ENCODE data around the gene PCGF3.
"Not testable (repeated sequence)": the region's sequence is repeated elsewhere in the genome, so short reads cannot be mapped to it uniquely, and the experiment has no call there.

PCGF3 gene

DNA sequence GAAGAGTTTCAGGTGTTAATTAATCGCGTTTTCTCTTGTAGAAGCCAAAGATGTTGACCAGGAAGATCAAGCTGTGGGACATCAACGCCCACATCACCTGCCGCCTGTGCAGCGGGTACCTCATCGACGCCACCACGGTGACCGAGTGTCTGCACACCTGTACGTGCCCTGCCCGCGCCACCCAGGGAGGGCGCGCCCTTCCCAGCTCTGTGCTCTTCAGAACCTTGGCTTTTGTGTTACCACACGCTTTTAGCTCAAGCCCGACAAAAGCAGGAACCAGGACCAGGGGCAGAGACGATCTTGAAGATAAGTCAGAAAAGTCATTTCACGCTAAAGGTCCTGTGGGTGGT lies 28.0 kb downstream of the PCGF3 start:
- DNase-seq (ENCODE audit: low read depth, low spot score), result no peak
- TF ChIP-seq, protein P1, sequence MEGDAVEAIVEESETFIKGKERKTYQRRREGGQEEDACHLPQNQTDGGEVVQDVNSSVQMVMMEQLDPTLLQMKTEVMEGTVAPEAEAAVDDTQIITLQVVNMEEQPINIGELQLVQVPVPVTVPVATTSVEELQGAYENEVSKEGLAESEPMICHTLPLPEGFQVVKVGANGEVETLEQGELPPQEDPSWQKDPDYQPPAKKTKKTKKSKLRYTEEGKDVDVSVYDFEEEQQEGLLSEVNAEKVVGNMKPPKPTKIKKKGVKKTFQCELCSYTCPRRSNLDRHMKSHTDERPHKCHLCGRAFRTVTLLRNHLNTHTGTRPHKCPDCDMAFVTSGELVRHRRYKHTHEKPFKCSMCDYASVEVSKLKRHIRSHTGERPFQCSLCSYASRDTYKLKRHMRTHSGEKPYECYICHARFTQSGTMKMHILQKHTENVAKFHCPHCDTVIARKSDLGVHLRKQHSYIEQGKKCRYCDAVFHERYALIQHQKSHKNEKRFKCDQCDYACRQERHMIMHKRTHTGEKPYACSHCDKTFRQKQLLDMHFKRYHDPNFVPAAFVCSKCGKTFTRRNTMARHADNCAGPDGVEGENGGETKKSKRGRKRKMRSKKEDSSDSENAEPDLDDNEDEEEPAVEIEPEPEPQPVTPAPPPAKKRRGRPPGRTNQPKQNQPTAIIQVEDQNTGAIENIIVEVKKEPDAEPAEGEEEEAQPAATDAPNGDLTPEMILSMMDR (IDR thresholded peaks at IDR 0.05; ENCODE audit: low read depth, low read length), result no peak
- in situ Hi-C loops (cut with HindIII; ENCODE audit: low sequenced_read_pairs), result no loop called here
- no peak overlapping the region for H3K4me3 ChIP-seq (ENCODE audit: low read depth, low read length)

GRCh38 chr4:734075-734474 lies 28.4 kb downstream of the PCGF3 start:
- no peak for DNase-seq (ENCODE audit: low read depth, low spot score)
- TF ChIP-seq, protein P1 (IDR thresholded peaks at IDR 0.05; ENCODE audit: low read depth, low read length), result no peak
- H3K4me3 ChIP-seq (ENCODE audit: low read depth, low read length), result no peak overlapping the region
- in situ Hi-C loops (cut with HindIII; ENCODE audit: low sequenced_read_pairs), result no loop called here

- in situ Hi-C loops (cut with HindIII; ENCODE audit: low sequenced_read_pairs), result no loop called here
- TF ChIP-seq, protein P1 (IDR thresholded peaks at IDR 0.05; ENCODE audit: low read depth, low read length), result no peak
- H3K4me3 ChIP-seq (ENCODE audit: low read depth, low read length), result no peak overlapping the region
- DNase-seq (ENCODE audit: low read depth, low spot score), result no peak
Measured at GRCh38 chr4:734951-735350, 29.3 kb downstream of the PCGF3 start.

GRCh38 chr4:735583-735982 lies 30.0 kb downstream of the PCGF3 start:
- no peak overlapping the region for H3K4me3 ChIP-seq (ENCODE audit: low read depth, low read length)
- TF ChIP-seq, protein P1 (IDR thresholded peaks at IDR 0.05; ENCODE audit: low read depth, low read length), result no peak
- no peak for DNase-seq (ENCODE audit: low read depth, low spot score)
- in situ Hi-C loops (cut with HindIII; ENCODE audit: low sequenced_read_pairs), result no loop called here

DNA sequence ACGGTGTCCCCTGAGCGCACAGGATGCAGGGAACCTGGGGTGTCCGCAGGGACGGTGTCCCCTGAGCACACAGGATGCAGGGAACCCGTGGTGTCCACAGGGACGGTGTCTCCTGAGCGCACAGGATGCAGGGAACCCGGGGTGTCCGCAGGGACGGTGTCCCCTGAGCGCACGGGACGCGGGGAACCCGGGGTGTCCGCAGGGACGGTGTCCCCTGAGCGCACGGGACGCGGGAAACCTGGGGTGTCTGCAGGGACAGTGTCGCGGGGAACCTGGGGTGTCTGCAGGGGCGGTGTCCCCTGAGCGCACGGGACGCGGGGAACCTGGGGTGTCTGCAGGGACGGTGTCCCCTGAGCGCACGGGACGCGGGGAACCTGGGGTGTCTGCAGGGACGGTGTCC lies 30.9 kb downstream of the PCGF3 start:
- H3K4me3 ChIP-seq (ENCODE audit: low read depth, low read length); DNase-seq (ENCODE audit: low read depth, low spot score); in situ Hi-C loops (cut with HindIII; ENCODE audit: low sequenced_read_pairs): not testable (repeated sequence)

GRCh38 chr4:738781-739280 lies 33.2 kb downstream of the PCGF3 start:
- in situ Hi-C loops (cut with HindIII; ENCODE audit: low sequenced_read_pairs), result no loop called here
- H3K4me3 ChIP-seq (ENCODE audit: low read depth, low read length), result no peak overlapping the region
- no peak for DNase-seq (ENCODE audit: low read depth, low spot score)
- TF ChIP-seq, protein P1 (IDR thresholded peaks at IDR 0.05; ENCODE audit: low read depth, low read length), result no peak

- TF ChIP-seq, protein P1 (IDR thresholded peaks at IDR 0.05; ENCODE audit: low read depth, low read length), result no peak
- no peak overlapping the region for H3K4me3 ChIP-seq (ENCODE audit: low read depth, low read length)
- no peak for DNase-seq (ENCODE audit: low read depth, low spot score)
- in situ Hi-C loops (cut with HindIII; ENCODE audit: low sequenced_read_pairs), result no loop called here
Measured at GRCh38 chr4:739569-739968, 33.9 kb downstream of the PCGF3 start.
